MM.1S (cell line): Measurements from ENCODE around the gene P2RX5.
A peak's percentile ranks its signal among the peaks of the same experiment; 100 is the strongest.

ENCODE experiments used
- DNase-seq: peaks from one replicate; pipeline ENCODE4 v3.0.0-alpha.2; 2015
- H2AFZ ChIP-seq: fragments of 300-600 bp; sonication (generic); 2 replicates; pipeline ENCODE4 v1.6.0; 2016; ENCODE audit warnings: antibody characterized with exemption, low read length
- H3F3A ChIP-seq: fragments of 300-600 bp; sonication (generic); 2 replicates; pipeline ENCODE4 v1.6.1; 2016; ENCODE audit warnings: mild to moderate bottlenecking, antibody characterized with exemption, low read length, moderate library complexity, mixed read lengths; ENCODE audit not compliant: insufficient read depth
- H3K27ac ChIP-seq: fragments of 300-600 bp; sonication (generic); 2 replicates; pipeline ENCODE4 v1.5.1; 2016; ENCODE audit warnings: mild to moderate bottlenecking, low read length
- H3K27me3 ChIP-seq: fragments of 300-600 bp; sonication (generic); replicated peaks from 2 replicates; pipeline ENCODE4 v1.6.0; 2016; ENCODE audit warnings: low read length; ENCODE audit not compliant: insufficient read depth
- H3K36me3 ChIP-seq: fragments of 300-600 bp; sonication (generic); replicated peaks from 2 replicates; pipeline ENCODE4 v1.6.1; 2016; ENCODE audit warnings: mild to moderate bottlenecking, low read length, mixed read lengths; ENCODE audit not compliant: insufficient read depth
- H3K4me1 ChIP-seq: fragments of 300-600 bp; sonication (generic); 2 replicates; pipeline ENCODE4 v1.6.1; 2016; ENCODE audit warnings: low read length, mixed read lengths
- H3K4me2 ChIP-seq: fragments of 300-600 bp; sonication (generic); 2 replicates; pipeline ENCODE4 v1.6.0; 2016; ENCODE audit warnings: low read depth, low read length
- H3K4me3 ChIP-seq: fragments of 300-600 bp; sonication (generic); 2 replicates; pipeline ENCODE4 v1.5.1; 2016; ENCODE audit warnings: low read length, mixed read lengths
- H3K79me2 ChIP-seq: fragments of 300-600 bp; sonication (generic); 2 replicates; pipeline ENCODE4 v1.6.1; 2016; ENCODE audit warnings: mixed run types, low read length, mixed read lengths
- H3K9ac ChIP-seq: fragments of 300-600 bp; sonication (generic); 2 replicates; pipeline ENCODE4 v1.6.1; 2016; ENCODE audit warnings: low read length, mixed read lengths
- H3K9me2 ChIP-seq: fragments of 300-600 bp; sonication (generic); replicated peaks from 2 replicates; pipeline ENCODE4 v1.6.1; 2016; ENCODE audit warnings: mild to moderate bottlenecking, low read length, mixed read lengths; ENCODE audit not compliant: insufficient read depth
- H3K9me3 ChIP-seq: fragments of 300-600 bp; sonication (generic); replicated peaks from 2 replicates; pipeline ENCODE4 v1.6.1; 2016; ENCODE audit warnings: mild to moderate bottlenecking, low read length, mixed read lengths; ENCODE audit not compliant: insufficient read depth
- H4K20me1 ChIP-seq: fragments of 300-600 bp; sonication (generic); 2 replicates; pipeline ENCODE4 v1.6.1; 2016; ENCODE audit warnings: mild to moderate bottlenecking, low read length, moderate library complexity, mixed read lengths; ENCODE audit not compliant: insufficient read depth
- EZH2 ChIP-seq: fragments of 300-600 bp; sonication (generic); optimal IDR thresholded peaks from 2 replicates; pipeline ENCODE3; 2017; ENCODE audit warnings: low read depth, mild to moderate bottlenecking, antibody characterized with exemption, low read length, mixed read lengths
- EZH2phosphoT487 ChIP-seq: fragments of 300-600 bp; sonication (generic); IDR thresholded peaks from 2 replicates; pipeline ENCODE4 v1.6.1; 2018; ENCODE audit warnings: antibody characterized with exemption, low read length
- TF ChIP-seq, protein P1 (sequence below): fragments of 300-600 bp; sonication (generic); IDR thresholded peaks from 2 replicates; pipeline ENCODE4 v1.5.1; 2016; ENCODE audit warnings: antibody characterized with exemption, low read length, mixed read lengths

Gene P2RX5

DNA sequence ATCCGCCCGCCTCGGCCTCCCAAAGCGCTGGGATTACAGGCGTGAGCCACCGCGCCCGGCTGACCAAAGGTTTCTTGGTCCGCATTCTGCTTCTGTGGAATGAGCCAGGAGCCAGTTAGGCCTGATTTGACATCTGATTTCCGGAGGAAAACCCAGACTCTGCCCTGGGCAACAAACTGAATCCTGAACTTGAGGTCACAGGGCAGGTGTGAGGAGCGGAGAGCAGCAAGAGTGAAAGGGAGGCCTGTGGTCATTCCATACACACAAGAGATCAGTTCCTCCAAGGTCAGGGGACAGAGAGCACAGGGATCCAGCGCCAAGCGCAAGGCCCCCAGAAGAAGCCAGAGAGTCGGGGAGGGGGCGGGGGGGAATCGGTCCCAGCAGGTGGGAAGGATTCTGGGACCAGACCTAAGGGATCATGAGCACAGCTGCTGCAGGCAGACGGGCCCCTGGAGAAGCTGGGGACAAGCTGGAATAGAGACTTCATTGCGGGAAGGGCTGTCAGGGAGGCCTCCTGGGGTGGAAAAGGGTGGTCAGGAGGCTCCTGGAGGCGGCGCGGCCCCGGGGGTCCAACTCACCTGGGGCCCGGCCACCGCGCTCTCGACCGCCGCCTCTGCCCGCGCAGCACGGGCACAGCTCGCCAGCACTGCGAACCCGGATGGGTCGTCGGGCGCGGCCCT, 60.3 kb downstream of the P2RX5 start:
- Histone ChIP-seq H3F3A (peaks cover 6% of the 10 kb centered on the region), H3K79me2 (peaks cover 42% of the 10 kb centered on the region), H3K9me2 (no peaks in the 10 kb centered on the region), H3K4me1 (peaks cover 4% of the 10 kb centered on the region; the same call in 1 of the 2 replicates), H3K27ac (peak overlapping the region; percentile 27; the same call in 1 of the 2 replicates), H3K27me3 (no peaks in the 10 kb centered on the region), H3K4me3 (peak overlapping the region; percentile 95), H3K9me3 (no peaks in the 10 kb centered on the region), H4K20me1 (no peaks in the 10 kb centered on the region), H3K4me2 (peak overlapping the region; percentile 71), H2AFZ (peak overlapping the region; percentile 83), H3K36me3 (no peaks in the 10 kb centered on the region), H3K9ac (peak overlapping the region; percentile 90)
- DNase-seq, result peak; percentile 30
- no peak for TF ChIP-seq EZH2
- TF ChIP-seq, protein P1, sequence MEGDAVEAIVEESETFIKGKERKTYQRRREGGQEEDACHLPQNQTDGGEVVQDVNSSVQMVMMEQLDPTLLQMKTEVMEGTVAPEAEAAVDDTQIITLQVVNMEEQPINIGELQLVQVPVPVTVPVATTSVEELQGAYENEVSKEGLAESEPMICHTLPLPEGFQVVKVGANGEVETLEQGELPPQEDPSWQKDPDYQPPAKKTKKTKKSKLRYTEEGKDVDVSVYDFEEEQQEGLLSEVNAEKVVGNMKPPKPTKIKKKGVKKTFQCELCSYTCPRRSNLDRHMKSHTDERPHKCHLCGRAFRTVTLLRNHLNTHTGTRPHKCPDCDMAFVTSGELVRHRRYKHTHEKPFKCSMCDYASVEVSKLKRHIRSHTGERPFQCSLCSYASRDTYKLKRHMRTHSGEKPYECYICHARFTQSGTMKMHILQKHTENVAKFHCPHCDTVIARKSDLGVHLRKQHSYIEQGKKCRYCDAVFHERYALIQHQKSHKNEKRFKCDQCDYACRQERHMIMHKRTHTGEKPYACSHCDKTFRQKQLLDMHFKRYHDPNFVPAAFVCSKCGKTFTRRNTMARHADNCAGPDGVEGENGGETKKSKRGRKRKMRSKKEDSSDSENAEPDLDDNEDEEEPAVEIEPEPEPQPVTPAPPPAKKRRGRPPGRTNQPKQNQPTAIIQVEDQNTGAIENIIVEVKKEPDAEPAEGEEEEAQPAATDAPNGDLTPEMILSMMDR, result no peak
- no peak for TF ChIP-seq EZH2phosphoT487

- H2AFZ ChIP-seq, result no peak overlapping the region
- H3K9ac ChIP-seq, result no peak overlapping the region
- H3K27me3 ChIP-seq, result no peaks in the 10 kb centered on the region
- no peaks in the 10 kb centered on the region for H3F3A ChIP-seq
- H4K20me1 ChIP-seq, result no peaks in the 10 kb centered on the region
- no peak overlapping the region for H3K4me3 ChIP-seq
- TF ChIP-seq, protein P1, result no peak
- TF ChIP-seq EZH2 (no peak), EZH2phosphoT487 (no peak)
- H3K9me3 ChIP-seq, result no peaks in the 10 kb centered on the region
- H3K79me2 ChIP-seq, result peaks cover 50% of the 10 kb centered on the region
- no peaks in the 10 kb centered on the region for H3K4me1 ChIP-seq
- no peak for DNase-seq
- no peak overlapping the region for H3K27ac ChIP-seq
- H3K9me2 ChIP-seq, result no peaks in the 10 kb centered on the region
- no peak overlapping the region for H3K4me2 ChIP-seq
- no peaks in the 10 kb centered on the region for H3K36me3 ChIP-seq
These were observed 63.7 kb downstream of the P2RX5 start for GRCh38 chr17:3632287-3632686.

GRCh38 chr17:3630781-3631180, 65.2 kb downstream of the P2RX5 start:
- H3K27ac ChIP-seq, result no peak overlapping the region
- H3K4me1 ChIP-seq, result no peaks in the 10 kb centered on the region
- H3K27me3 ChIP-seq, result no peaks in the 10 kb centered on the region
- peaks cover 43% of the 10 kb centered on the region for H3K79me2 ChIP-seq
- H3F3A ChIP-seq, result no peaks in the 10 kb centered on the region
- peaks cover 4% of the 10 kb centered on the region; the same call in 1 of the 2 replicates for H3K36me3 ChIP-seq
- DNase-seq, result no peak
- H4K20me1 ChIP-seq, result no peaks in the 10 kb centered on the region
- no peak overlapping the region for H3K4me3 ChIP-seq
- no peak overlapping the region for H3K4me2 ChIP-seq
- no peak overlapping the region for H3K9ac ChIP-seq
- H3K9me3 ChIP-seq, result no peaks in the 10 kb centered on the region
- TF ChIP-seq EZH2phosphoT487 (no peak), EZH2 (no peak)
- TF ChIP-seq, protein P1, result no peak
- no peak overlapping the region for H2AFZ ChIP-seq
- H3K9me2 ChIP-seq, result no peaks in the 10 kb centered on the region
